Lower leg skin (tissue), 3 donors: ENCODE data around the gene CCR7.

Experiments
- POLR2A ChIP-seq, 2 donors: fragments of 450-650 bp; IDR thresholded peaks; one replicate each; pipeline ENCODE4 v1.6.1; 2016 to 2017; ENCODE audit warnings: antibody characterized with exemption in 2 of 2, mild to moderate bottlenecking in 1 of 2, moderate library complexity in 1 of 2
- TF ChIP-seq, protein P1 (sequence below), 3 donors: fragments of 450-650 bp; IDR thresholded peaks; one replicate each; pipeline ENCODE4 v1.5.1; 2016; ENCODE audit warnings: antibody characterized with exemption in 3 of 3, mild to moderate bottlenecking in 3 of 3, moderate library complexity in 2 of 3

- TF ChIP-seq, protein P1, sequence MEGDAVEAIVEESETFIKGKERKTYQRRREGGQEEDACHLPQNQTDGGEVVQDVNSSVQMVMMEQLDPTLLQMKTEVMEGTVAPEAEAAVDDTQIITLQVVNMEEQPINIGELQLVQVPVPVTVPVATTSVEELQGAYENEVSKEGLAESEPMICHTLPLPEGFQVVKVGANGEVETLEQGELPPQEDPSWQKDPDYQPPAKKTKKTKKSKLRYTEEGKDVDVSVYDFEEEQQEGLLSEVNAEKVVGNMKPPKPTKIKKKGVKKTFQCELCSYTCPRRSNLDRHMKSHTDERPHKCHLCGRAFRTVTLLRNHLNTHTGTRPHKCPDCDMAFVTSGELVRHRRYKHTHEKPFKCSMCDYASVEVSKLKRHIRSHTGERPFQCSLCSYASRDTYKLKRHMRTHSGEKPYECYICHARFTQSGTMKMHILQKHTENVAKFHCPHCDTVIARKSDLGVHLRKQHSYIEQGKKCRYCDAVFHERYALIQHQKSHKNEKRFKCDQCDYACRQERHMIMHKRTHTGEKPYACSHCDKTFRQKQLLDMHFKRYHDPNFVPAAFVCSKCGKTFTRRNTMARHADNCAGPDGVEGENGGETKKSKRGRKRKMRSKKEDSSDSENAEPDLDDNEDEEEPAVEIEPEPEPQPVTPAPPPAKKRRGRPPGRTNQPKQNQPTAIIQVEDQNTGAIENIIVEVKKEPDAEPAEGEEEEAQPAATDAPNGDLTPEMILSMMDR (IDR thresholded peaks at IDR 0.05) = no peak
- no peak for TF ChIP-seq POLR2A (IDR thresholded peaks at IDR 0.05)
Observed at GRCh38 chr17:40580140-40580539, 14.9 kb upstream of the CCR7 start.
